ENCODE data around the gene PARP16. TPM values are rescaled to one million over a fixed set of nuclear protein-coding genes. Genes with fewer than 3 reads are reported as not detected.

Gene PARP16
- total and polyA plus RNA-seq, 9 of the 15 experiments (the other 6 are each of a cell fraction or from before 2014, with no cell fraction given): 3.0 to 9.9 (median 5.8) TPM

DNA sequence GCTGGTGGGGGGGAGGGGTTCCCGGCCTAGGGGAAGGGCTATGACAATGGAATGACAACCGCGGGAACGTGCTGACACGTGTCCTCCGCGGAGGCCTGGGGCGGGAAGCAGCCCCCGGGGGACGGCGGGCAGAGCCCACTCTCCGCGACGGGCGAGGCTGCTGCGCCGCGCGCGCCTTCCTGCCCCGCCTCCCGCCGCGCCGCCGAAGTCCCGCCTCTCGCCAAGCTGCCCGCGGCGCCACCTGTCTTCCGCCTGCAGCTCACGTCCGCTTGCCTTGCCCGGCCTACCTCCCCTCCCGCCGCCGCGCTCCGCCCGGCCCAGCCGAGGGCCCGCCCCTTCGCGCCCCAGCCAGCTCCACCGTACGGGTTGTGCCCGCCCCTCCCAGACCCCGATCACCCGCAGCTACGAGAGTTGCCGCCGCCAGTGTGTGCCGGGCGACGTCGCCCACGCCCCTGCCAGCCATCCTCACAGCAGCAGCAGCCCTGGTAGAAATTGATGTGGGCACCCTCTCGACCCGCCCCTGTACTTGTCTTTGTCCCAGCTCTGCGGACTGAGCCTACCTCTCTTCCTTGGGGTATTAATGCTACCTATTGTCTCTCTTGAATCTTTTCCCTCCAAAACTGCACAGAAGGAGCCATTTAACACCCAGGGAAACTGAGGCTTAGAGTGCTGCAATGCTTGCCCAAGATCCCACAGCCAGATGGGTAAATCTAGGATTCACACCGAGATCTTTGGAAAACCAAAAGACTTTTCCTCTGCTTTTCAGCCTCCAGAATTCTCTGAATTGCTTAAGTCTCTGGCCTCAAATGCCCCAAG lies at the start of gene PARP16 (continued):
- peak; percentile 51 for TF ChIP-seq SAP30 (IDR thresholded peaks at IDR 0.05; ENCODE audit: borderline replicate concordance, insufficient read depth, low read depth, low read length, poor library complexity, severe bottlenecking)
- peak in 1 of 2 experiments; percentile 65; a peak in 2 of 4 replicates for TF ChIP-seq MAZ (CRISPR knock-in tag; conservative IDR thresholded peaks at IDR 0.05 in 1 of 2, IDR thresholded peaks at IDR 0.05 in 1 of 2)
- TF ChIP-seq GABPB1 (CRISPR knock-in tag; IDR thresholded peaks at IDR 0.05): peak; percentile 32; the same call in 1 of the 2 replicates
- TF ChIP-seq SOX6 (IDR thresholded peaks at IDR 0.05): 0 out of 2 replicates have a peak, but pooled peaks have one; percentile 54
- TF ChIP-seq ID3 (CRISPR knock-in tag; IDR thresholded peaks at IDR 0.05): no peak
- TF ChIP-seq ID3 (tag; IDR thresholded peaks at IDR 0.05): no peak
- TF ChIP-seq NR2C1 (IDR thresholded peaks at IDR 0.05): no peak
- TF ChIP-seq NR2C1 (tag; IDR thresholded peaks at IDR 0.05): no peak
- TF ChIP-seq CXXC5 (CRISPR knock-in tag; IDR thresholded peaks at IDR 0.05): peak; percentile 90
- TF ChIP-seq ZNF431 (CRISPR knock-in tag; IDR thresholded peaks at IDR 0.05): peak; percentile 54; the same call in 1 of the 2 replicates
- TF ChIP-seq PML (IDR thresholded peaks at IDR 0.05; ENCODE audit: low read length): 0 out of 2 replicates have a peak, but pooled peaks have one; percentile 40
- TF ChIP-seq ZNF592 (IDR thresholded peaks at IDR 0.05): peak; percentile 50
- TF ChIP-seq, protein P1, sequence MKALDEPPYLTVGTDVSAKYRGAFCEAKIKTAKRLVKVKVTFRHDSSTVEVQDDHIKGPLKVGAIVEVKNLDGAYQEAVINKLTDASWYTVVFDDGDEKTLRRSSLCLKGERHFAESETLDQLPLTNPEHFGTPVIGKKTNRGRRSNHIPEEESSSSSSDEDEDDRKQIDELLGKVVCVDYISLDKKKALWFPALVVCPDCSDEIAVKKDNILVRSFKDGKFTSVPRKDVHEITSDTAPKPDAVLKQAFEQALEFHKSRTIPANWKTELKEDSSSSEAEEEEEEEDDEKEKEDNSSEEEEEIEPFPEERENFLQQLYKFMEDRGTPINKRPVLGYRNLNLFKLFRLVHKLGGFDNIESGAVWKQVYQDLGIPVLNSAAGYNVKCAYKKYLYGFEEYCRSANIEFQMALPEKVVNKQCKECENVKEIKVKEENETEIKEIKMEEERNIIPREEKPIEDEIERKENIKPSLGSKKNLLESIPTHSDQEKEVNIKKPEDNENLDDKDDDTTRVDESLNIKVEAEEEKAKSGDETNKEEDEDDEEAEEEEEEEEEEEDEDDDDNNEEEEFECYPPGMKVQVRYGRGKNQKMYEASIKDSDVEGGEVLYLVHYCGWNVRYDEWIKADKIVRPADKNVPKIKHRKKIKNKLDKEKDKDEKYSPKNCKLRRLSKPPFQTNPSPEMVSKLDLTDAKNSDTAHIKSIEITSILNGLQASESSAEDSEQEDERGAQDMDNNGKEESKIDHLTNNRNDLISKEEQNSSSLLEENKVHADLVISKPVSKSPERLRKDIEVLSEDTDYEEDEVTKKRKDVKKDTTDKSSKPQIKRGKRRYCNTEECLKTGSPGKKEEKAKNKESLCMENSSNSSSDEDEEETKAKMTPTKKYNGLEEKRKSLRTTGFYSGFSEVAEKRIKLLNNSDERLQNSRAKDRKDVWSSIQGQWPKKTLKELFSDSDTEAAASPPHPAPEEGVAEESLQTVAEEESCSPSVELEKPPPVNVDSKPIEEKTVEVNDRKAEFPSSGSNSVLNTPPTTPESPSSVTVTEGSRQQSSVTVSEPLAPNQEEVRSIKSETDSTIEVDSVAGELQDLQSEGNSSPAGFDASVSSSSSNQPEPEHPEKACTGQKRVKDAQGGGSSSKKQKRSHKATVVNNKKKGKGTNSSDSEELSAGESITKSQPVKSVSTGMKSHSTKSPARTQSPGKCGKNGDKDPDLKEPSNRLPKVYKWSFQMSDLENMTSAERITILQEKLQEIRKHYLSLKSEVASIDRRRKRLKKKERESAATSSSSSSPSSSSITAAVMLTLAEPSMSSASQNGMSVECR (CRISPR knock-in tag; IDR thresholded peaks at IDR 0.05): peak; percentile 73
- TF ChIP-seq NONO (IDR thresholded peaks at IDR 0.05; ENCODE audit: low read depth in 2 of 2, low read length in 1 of 2): peak in 1 of 2 experiments; percentile 69; a peak in 1 of 4 replicates
- TF ChIP-seq BDP1 (IDR thresholded peaks at IDR 0.05; ENCODE audit: insufficient read depth, insufficient read length): no peak

All from K562 (cell line).